ENCODE results near the gene TSHR.

DNA sequence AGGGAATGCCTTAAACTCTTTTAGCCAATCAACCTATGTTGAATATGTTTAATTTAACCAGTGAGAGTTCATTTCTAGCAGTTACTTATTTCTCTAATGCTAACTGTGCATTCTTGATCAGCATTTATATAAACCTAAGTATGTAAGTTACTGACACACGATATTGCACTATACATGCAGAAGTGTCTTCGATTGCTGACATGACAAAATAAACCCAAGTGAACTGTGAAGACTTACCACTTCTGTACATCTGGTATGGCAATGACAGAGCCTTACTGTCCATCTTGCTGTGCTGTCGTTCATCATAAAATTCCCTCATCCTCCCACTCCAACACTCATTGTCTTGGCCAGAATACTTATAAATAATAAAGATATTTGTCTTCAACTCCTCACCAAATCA is 131.8 kb downstream of the TSHR start:
- TF ChIP-seq, protein P1, sequence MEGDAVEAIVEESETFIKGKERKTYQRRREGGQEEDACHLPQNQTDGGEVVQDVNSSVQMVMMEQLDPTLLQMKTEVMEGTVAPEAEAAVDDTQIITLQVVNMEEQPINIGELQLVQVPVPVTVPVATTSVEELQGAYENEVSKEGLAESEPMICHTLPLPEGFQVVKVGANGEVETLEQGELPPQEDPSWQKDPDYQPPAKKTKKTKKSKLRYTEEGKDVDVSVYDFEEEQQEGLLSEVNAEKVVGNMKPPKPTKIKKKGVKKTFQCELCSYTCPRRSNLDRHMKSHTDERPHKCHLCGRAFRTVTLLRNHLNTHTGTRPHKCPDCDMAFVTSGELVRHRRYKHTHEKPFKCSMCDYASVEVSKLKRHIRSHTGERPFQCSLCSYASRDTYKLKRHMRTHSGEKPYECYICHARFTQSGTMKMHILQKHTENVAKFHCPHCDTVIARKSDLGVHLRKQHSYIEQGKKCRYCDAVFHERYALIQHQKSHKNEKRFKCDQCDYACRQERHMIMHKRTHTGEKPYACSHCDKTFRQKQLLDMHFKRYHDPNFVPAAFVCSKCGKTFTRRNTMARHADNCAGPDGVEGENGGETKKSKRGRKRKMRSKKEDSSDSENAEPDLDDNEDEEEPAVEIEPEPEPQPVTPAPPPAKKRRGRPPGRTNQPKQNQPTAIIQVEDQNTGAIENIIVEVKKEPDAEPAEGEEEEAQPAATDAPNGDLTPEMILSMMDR (conservative IDR thresholded peaks at IDR 0.05; ENCODE audit: low read depth, low read length): no peak
- TF ChIP-seq EZH2 (IDR thresholded peaks at IDR 0.05; ENCODE audit: low read length, unreplicated experiment): no peak
